HG03565 (cell line): ENCODE results near the gene TCF7L2.
"Not testable (repeated sequence)": the region's sequence is repeated elsewhere in the genome, so short reads cannot be mapped to it uniquely, and the experiment has no call there.

ENCODE experiments used
- ATAC-seq: cut with Tn5 transposase; IDR thresholded peaks from one replicate; pipeline ENCODE4 v1.9.1; 2021; ENCODE audit warnings: mild to moderate bottlenecking, moderate library complexity; ENCODE audit not compliant: unreplicated experiment

TCF7L2 gene

DNA sequence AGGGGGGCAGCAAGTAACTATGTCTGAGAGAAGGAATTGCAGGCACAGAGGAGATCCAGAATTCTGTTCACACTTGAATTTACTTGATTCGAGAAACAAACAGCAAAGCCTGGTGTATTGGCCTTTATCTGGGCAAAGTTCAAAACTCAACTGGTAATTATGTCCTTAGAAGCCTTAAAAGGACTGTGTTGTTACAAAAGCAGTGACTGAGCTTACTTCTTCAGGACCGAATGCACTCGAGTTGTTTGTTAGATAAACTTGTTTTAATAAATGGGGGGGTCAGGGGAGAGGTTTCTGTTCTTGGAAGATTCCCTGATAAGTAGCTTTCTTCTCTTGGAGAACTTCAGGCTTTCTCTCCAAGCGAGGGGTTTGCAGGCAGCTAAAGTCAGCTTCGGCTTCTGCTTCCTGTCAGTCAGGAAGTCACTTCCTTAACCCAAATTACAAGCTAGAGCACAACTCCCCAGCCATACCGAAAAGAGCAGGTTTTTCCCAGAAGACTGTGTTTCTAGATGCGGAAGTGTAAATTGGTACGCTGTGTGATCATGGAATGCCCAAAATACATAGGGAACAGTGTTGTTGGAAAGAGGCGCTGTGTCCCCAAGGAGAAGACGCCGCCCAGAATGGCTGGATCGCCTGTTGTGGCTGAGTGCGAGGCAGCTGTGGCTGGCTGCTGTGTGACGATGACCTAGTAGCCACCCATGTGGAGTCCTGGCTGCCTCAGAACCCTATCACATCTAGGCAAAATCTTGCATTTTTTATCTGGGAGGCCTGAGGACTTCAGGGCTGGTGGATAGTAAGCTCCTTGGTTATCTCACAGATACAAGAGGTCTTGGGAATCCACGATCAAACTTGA lies 110.4 kb downstream of the TCF7L2 start:
- ATAC-seq = no peak

- ATAC-seq = no peak
Observed at GRCh38 chr10:113061054-113061430, 111.0 kb downstream of the TCF7L2 start.

- ATAC-seq = no peak
Observed at GRCh38 chr10:113061557-113061956, 111.5 kb downstream of the TCF7L2 start.

GRCh38 chr10:113063043-113063967 lies 113.3 kb downstream of the TCF7L2 start:
- ATAC-seq = no peak

DNA sequence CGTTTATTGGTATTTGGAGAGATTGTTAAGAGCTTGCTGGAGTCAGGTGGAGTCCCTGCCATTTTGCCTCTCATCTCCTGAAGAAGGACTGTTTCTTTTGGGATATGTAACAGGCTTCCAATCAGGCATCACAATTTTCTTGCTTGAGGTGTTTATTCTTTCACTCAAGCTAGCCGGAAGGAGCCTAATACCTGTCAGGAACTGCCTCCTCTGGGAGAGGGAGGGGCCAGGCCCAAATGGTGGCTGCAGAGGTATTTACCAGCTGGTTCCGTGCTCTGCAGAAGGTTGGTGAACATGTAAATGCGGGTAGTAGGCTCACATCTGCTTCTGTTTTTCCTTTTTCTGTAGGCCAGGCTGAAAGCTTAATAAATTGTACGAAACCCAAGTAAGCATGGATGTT lies 114.0 kb downstream of the TCF7L2 start:
- no peak for ATAC-seq

- not testable (repeated sequence) for ATAC-seq
Observed at GRCh38 chr10:113066120-113066519, 116.1 kb downstream of the TCF7L2 start.

GRCh38 chr10:113066561-113067312 lies 116.7 kb downstream of the TCF7L2 start:
- ATAC-seq = no peak

GRCh38 chr10:113067501-113067900 lies 117.5 kb downstream of the TCF7L2 start:
- no peak for ATAC-seq

GRCh38 chr10:113068178-113068890 lies 118.3 kb downstream of the TCF7L2 start:
- ATAC-seq = no peak

GRCh38 chr10:113069595-113069994 lies 119.5 kb downstream of the TCF7L2 start:
- no peak for ATAC-seq

DNA sequence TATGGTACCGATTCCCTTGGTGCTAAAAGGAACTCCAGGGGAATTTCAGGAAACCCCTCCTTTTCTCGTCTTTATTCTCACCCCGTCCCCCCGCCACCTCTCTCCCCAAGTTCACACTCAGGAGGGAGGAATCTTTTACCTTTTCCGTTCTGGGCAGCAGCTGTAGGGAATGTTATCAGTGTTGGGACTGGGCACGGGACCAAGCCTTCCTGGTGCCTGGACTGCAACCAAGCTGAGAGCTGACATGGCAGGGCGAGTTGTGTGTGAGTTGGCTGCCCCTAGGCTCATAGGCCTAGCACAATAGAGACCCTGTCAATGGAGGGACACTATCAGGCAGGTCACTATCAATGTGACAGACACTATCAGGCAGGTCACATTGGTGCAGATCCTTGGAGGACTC lies 121.4 kb downstream of the TCF7L2 start:
- no peak for ATAC-seq

- no peak for ATAC-seq
Observed at GRCh38 chr10:113073549-113074189, 123.6 kb downstream of the TCF7L2 start.

- ATAC-seq = no peak
Observed at GRCh38 chr10:113076949-113077348, 126.9 kb downstream of the TCF7L2 start.

DNA sequence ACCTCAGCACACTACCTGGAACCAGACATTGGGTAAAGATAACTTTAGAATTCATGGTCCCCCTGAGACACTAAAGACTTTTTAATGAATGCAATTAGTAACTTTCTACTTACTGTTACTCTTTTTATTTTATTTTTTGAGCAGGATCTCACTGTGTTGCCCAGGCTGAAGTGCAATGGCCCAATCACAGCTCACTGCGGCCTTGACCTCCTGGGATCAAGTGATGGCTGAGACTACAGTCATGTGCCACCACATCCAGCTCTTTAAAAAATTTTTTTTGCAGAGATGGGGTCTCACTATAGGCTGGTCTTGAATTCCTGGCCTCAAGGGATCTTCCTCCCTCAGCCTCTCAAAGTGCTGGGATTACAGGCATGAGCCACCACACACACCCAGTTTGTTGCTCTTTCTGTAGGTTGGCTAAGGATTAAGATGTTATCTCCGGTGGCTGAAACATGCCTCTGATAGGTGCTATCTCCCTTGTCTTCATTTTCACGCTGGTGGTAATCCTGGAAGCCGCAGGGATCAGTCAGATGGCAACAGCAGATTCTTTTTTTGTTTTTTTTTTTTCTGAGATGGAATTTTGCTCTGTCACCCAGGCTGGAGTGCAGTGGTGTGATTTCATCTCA lies 128.3 kb downstream of the TCF7L2 start:
- ATAC-seq = no peak

DNA sequence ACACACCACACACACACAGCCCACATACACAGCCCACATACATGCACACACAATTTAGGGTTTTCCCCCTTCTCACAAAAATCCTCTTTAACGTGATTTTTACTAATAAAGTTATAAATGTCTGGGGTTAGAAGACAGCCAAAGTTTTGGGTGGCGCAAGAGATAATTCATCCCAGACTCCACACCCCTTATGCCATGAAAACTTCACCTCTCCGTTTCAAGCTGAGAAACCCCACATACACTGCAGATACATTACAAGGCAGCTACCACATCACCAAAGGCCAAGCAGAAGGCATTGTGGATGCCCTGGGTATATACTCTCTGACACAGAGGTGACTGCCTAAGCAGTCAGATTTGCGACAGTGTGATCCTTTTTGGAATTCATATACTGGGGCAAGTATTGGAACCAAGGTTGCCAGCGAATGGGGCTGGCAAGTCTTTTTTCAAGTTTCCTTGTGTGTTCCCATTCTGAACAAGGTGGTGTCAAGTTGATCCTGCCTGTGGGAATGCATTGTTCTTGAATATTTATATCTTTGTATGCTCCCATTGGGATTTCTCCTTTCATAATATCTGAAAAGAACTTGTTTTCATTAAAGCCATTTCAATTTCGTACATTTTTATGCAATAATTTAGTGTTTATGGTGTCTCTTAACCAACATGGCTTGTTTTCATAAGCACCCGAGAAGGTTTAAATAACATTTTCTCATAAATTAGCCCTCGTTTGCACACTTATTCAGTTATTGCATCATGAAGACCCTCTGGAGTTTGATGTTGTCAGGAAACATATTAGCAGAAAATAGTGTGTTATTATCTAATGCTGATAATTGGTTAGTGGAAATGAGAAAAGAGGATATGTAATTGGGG lies 130.2 kb downstream of the TCF7L2 start:
- no peak for ATAC-seq

- ATAC-seq = no peak
Observed at GRCh38 chr10:113080925-113081229, 130.8 kb downstream of the TCF7L2 start.

DNA sequence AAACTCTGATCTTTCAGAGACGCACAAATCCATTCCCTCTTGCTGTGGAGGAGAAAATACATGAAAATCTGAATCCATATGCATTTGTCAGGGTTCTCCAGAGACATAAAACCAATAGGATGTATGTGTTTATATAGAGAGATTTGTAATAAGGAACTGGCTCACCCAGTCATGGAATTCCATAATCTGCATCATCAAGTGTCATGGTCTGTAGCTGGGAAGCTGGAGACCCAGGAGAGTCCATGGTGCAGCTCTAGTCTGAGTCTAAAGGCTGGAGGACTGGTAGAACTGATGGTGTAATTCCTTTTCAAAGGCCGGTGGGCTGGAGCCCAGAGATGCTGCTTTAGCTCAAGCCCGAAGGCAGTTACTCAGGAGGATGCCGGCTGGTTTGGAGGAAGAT lies 134.0 kb downstream of the TCF7L2 start:
- no peak for ATAC-seq

GRCh38 chr10:113085776-113086175 lies 135.7 kb downstream of the TCF7L2 start:
- no peak for ATAC-seq

GRCh38 chr10:113086282-113086681 lies 136.2 kb downstream of the TCF7L2 start:
- no peak for ATAC-seq
